NB4 (cell line): ENCODE data around the gene SUN2.

ENCODE experiments used
- DNase-seq: peaks from one replicate; pipeline ENCODE4 v3.0.0; 2010; ENCODE audit warnings: low read depth
- H3K4me3 ChIP-seq: one replicate; pipeline ENCODE4 v1.5.1; 2011; ENCODE audit warnings: mild to moderate bottlenecking, low read depth, low read length, moderate library complexity
- CTCF ChIP-seq: IDR thresholded peaks from one replicate; pipeline ENCODE4 v1.5.1; 2012; ENCODE audit warnings: low read depth, low read length
- MAX ChIP-seq: IDR thresholded peaks from 2 replicates; pipeline ENCODE4 v1.6.1; 2011; ENCODE audit warnings: low read depth, low read length
- MYC ChIP-seq: IDR thresholded peaks from 2 replicates; pipeline ENCODE4 v1.6.1; 2011; ENCODE audit warnings: low read depth, low read length
- POLR2A ChIP-seq: IDR thresholded peaks from 2 replicates; pipeline ENCODE4 v1.6.1; 2011; ENCODE audit warnings: mild to moderate bottlenecking; ENCODE audit not compliant: insufficient read length; ENCODE audit errors: extremely low read depth

The SUN2 gene

GRCh38 chr22:38753948-38754750 lies 1.6 kb downstream of the SUN2 start:
- no peak for DNase-seq
- TF ChIP-seq MAX: no peak
- no peak for TF ChIP-seq CTCF
- no peak for TF ChIP-seq POLR2A
- TF ChIP-seq MYC: no peak
- H3K4me3 ChIP-seq: peak overlapping the region; percentile 60

- TF ChIP-seq MYC (0 out of 2 replicates have a peak, but pooled peaks have one; percentile 23), POLR2A (no peak), MAX (peak; percentile 55)
- H3K4me3 ChIP-seq: peak overlapping the region; percentile 34
Observed at GRCh38 chr22:38751422-38752346, 4.1 kb downstream of the SUN2 start.

GRCh38 chr22:38751066-38751421 lies 4.8 kb downstream of the SUN2 start:
- TF ChIP-seq POLR2A: no peak
- no peak for TF ChIP-seq CTCF
- no peak for TF ChIP-seq MAX
- no peak for TF ChIP-seq MYC
- DNase-seq: no peak
- peak overlapping the region; percentile 13 for H3K4me3 ChIP-seq

More at GRCh38 chr22:38751422-38752346, 4.1 kb downstream of the SUN2 start:
- peak; percentile 91 for DNase-seq

DNA sequence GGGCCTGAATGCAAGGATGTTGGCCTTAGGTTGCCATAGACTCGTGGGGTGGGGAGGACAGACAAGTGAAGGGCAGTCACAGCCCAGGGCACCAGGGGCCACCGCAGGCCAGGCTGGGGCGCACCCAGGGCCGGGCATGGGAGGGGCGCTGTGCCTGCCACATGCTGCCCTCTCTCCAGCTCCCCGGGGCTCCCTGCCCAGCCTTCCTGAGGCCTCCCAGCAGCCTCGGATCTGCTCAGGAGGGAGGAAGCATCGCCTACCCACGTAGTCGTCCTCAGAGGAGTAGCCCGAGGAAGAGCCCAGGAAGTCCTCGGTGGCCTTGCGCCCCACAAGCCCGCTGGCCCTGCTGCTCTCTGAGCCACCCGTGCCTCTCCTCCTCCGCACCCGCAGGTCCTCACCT lies 5.2 kb downstream of the SUN2 start:
- H3K4me3 ChIP-seq: no peak overlapping the region
- TF ChIP-seq MAX (no peak), CTCF (no peak), POLR2A (no peak)
- no peak for DNase-seq

DNA sequence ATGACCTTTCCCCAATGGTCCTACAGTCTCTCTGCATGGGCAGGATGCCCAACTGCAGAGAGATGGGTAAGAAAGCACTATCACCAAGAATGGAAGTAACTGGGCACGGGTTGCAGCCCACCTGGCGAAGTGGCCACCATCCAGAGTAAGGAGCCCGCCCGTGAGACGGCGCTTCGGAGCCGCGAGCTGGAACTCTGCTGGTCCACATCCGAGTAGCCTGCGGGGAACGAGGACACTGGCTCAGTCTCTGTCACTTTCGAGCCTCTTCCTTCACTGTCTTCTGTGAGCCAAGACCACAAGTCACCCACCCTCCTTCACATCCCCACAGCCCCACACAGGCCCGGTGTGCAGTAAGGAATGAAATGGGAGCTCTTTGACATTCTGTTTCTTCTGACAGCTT lies 5.7 kb downstream of the SUN2 start:
- DNase-seq: no peak
- no peak for TF ChIP-seq CTCF
- no peak for TF ChIP-seq MAX
- no peak for TF ChIP-seq MYC
- TF ChIP-seq POLR2A: no peak
- H3K4me3 ChIP-seq: no peak overlapping the region
